Measurements from ENCODE around the gene REEP3.
"Not testable (repeated sequence)": the region's sequence is repeated elsewhere in the genome, so short reads cannot be mapped to it uniquely, and the experiment has no call there.

The REEP3 gene

DNA sequence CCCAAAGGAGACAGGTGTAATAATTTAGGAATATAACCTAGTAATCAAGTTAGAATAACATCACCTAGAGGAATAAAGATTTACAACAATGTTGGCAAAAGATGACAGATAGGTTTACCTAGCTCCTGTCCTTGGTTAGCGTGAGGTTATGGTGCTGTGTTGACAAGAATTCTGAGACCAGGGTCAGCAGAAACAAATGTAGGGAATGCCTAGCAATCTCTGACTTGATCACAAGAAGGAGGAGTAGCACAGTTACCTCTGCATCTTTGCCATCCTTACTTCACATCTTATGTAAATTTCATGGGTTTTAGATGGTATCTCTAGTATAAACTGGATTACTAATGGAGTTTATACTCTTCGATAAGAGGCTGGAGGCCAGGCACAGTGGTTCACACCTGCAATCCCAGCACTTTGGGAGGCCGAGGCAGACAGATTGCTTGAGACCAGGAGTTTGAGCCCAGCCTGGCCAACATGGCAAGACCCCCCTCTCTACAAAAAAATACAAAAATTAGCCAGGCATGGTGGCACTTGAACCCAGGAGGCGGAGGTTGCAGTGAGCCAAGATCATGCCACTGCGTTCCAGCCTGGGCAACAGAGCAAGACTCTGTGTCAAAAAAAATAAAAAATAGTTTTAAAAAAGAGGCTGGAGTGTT is 37.1 kb downstream of the REEP3 start:
- H3K4me1 ChIP-seq = peaks cover 0 to 69% (median 14%) of the 10 kb centered on the region in 4 donors
- no peak overlapping the region for H3K27ac ChIP-seq
- intact Hi-C loops (cut with DNase I; ENCODE audit: low total_unique reads) = no loop called here

DNA sequence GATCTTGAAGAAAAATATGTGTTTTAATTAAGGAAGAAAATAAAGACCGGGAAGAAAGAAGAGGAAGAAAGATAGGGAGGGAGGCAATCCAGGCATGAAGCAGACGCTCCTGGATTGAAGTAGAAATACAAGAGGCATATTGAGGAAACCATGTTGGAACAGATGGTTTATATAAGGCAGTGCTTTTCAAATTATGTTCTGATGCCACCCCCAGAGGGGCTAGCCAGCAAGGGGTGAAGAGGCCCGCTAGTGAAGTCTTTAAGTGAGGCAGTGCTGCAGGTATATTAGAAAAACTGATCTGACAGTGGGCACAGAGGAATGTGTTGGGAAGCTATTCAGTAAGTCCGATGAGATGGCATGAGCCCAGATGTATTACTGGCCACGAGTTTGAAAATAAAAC is 40.1 kb downstream of the REEP3 start:
- H3K4me1 ChIP-seq = peaks cover 0 to 43% (median 4%) of the 10 kb centered on the region in 4 donors
- H3K36me3 ChIP-seq = no peaks in the 10 kb centered on the region
- TF ChIP-seq, protein P1, sequence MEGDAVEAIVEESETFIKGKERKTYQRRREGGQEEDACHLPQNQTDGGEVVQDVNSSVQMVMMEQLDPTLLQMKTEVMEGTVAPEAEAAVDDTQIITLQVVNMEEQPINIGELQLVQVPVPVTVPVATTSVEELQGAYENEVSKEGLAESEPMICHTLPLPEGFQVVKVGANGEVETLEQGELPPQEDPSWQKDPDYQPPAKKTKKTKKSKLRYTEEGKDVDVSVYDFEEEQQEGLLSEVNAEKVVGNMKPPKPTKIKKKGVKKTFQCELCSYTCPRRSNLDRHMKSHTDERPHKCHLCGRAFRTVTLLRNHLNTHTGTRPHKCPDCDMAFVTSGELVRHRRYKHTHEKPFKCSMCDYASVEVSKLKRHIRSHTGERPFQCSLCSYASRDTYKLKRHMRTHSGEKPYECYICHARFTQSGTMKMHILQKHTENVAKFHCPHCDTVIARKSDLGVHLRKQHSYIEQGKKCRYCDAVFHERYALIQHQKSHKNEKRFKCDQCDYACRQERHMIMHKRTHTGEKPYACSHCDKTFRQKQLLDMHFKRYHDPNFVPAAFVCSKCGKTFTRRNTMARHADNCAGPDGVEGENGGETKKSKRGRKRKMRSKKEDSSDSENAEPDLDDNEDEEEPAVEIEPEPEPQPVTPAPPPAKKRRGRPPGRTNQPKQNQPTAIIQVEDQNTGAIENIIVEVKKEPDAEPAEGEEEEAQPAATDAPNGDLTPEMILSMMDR (IDR thresholded peaks at IDR 0.05) = no peak
- no peak overlapping the region for H3K4me3 ChIP-seq
- no peak for DNase-seq
- intact Hi-C loops (cut with DNase I; ENCODE audit: low total_unique reads) = no loop called here
- H3K27me3 ChIP-seq = no peaks in the 10 kb centered on the region
- H3K9me3 ChIP-seq = no peaks in the 10 kb centered on the region
- H3K27ac ChIP-seq = no peak overlapping the region

More for the DNA sequence above, 37.1 kb downstream of the REEP3 start:
- TF ChIP-seq, protein P1 (IDR thresholded peaks at IDR 0.05) = no peak
- Histone ChIP-seq H3K9me3 (no peaks in the 10 kb centered on the region), H3K4me3 (no peak overlapping the region), H3K27me3 (no peaks in the 10 kb centered on the region), H3K36me3 (no peaks in the 10 kb centered on the region)
- no peak for DNase-seq

DNA sequence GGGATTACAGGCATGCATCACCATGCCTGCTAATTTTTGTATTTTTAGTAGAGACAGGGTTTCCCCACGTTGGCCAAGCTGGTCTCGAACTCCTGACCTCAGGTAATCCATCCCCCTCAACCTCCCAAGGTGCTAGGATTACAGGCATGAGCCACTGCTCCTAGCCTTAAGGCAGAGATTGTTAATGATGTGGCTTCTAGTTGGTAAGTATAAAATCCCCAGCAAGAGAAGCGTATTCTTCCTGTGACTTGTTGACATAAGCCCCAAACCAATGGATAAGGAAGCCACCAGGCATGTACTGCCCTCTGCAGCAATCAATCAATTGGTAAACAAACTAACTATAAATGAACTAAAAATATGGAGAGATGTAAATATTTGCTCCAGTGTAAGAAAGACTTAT is 41.2 kb downstream of the REEP3 start:
- no peak for DNase-seq
- Histone ChIP-seq H3K27ac (no peak overlapping the region), H3K27me3 (no peaks in the 10 kb centered on the region), H3K36me3 (peaks cover 0 to 2% (median 0%) of the 10 kb centered on the region in 3 donors), H3K9me3 (no peaks in the 10 kb centered on the region), H3K4me3 (no peak overlapping the region), H3K4me1 (peaks cover 0 to 39% (median 4%) of the 10 kb centered on the region in 4 donors)
- intact Hi-C loops (cut with DNase I; ENCODE audit: low total_unique reads) = no loop called here
- TF ChIP-seq, protein P1 (IDR thresholded peaks at IDR 0.05) = no peak

DNA sequence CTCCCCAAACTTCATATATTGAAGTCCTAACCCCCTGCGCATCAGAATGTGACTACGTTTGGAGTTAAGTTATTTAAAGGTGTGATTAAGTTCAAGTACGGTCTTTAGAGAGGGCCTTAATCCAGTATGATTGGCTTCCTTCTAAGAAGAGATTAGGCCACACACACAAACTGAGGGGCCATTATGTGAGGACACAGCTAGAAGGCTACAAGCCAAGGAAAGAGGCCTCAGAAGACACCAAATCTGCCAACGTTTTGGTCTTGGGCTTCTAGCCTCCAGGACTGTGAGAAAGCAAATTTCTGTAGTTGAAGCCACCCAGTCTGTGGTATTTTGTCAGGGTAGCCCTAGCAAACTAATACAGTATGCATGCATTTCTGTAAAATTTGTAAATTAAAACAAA is 41.7 kb downstream of the REEP3 start:
- TF ChIP-seq, protein P1 (IDR thresholded peaks at IDR 0.05) = no peak
- no peak for DNase-seq
- Histone ChIP-seq H3K36me3 (peaks cover 0 to 5% (median 0%) of the 10 kb centered on the region in 3 donors), H3K27ac (no peak overlapping the region), H3K9me3 (no peaks in the 10 kb centered on the region), H3K27me3 (no peaks in the 10 kb centered on the region), H3K4me3 (no peak overlapping the region), H3K4me1 (peaks cover 0 to 34% (median 4%) of the 10 kb centered on the region in 4 donors)
- intact Hi-C loops (cut with DNase I; ENCODE audit: low total_unique reads) = no loop called here

DNA sequence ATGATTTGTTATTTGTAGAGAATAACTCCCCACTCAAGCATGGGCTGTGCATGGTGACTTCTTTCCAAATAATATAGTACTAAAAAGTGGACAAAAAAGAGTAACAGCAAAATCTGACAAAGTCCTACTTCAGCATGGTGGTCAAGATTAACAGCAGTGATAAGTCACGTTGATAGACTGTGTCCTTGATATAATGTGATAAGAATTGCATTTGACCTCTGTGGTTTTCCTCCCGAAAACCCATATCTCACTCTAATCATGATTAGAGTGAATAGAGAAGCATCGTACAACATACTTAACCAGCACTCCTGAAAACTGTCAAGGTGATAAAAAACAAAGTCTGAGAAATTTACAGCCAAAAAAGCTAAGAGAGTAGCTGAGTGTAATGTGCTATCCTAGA is 42.4 kb downstream of the REEP3 start:
- H3K36me3 ChIP-seq = peaks cover 0 to 7% (median 5%) of the 10 kb centered on the region in 3 donors
- no peaks in the 10 kb centered on the region for H3K27me3 ChIP-seq
- no peak overlapping the region for H3K4me3 ChIP-seq
- no peak overlapping the region for H3K27ac ChIP-seq
- H3K9me3 ChIP-seq = no peaks in the 10 kb centered on the region
- TF ChIP-seq, protein P1 (IDR thresholded peaks at IDR 0.05) = no peak
- no peak for DNase-seq
- peaks cover 0 to 26% (median 4%) of the 10 kb centered on the region in 4 donors for H3K4me1 ChIP-seq
- intact Hi-C loops (cut with DNase I; ENCODE audit: low total_unique reads) = no loop called here

DNA sequence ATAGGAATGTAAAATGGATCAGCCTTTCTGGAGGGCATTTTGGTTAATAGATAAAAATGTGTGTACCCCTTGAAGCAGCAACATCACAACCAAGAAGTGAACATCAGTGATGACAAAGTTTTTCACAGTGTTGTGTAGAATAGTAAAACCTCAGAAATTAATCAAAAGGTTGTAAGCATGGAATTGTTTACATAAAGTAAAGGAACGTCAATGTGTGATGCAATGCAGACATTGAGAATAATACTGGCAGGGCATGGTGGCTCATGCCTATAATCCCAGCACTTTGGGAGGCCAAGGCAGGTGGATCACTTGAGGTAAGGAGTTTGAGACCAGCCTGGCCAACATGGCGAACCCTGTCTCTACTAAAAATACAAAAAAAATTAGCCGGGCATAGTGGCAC is 43.5 kb downstream of the REEP3 start:
- H3K4me3 ChIP-seq; H3K9me3 ChIP-seq; H3K27ac ChIP-seq; intact Hi-C loops (cut with DNase I; ENCODE audit: low total_unique reads); DNase-seq; H3K27me3 ChIP-seq: not testable (repeated sequence)
- peaks cover 5 to 12% (median 8%) of the 10 kb centered on the region in 3 donors for H3K36me3 ChIP-seq
- peaks cover 0 to 19% (median 4%) of the 10 kb centered on the region in 4 donors for H3K4me1 ChIP-seq
